SW 1271 (cell line): Measurements from ENCODE around the gene TOR4A.

Experiments used
- DNase-seq, 2 experiments: peaks; one replicate each; lab custom pipeline; 2025; lab: John Stamatoyannopoulos, UW

TOR4A gene

DNA sequence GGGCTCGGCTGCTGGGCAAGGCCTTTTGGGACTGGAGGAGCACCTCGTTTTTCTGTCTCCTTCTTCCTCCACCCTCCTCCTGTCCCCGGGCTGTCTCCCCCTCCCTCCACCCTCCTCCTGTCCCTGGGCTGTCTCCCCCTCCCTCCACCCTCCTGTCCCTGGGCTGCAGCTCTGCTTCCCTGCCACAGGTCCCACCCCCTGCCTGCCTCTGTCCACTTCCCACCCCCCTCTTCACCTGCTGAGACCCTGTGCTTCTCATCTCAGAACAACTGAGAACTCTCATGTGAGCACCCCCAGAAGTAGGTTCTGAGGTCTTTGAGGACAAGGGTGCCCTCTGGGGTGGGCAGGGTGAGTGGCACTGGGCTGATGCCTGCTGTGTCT lies 5.8 kb upstream of the TOR4A start:
- no peak for DNase-seq

DNA sequence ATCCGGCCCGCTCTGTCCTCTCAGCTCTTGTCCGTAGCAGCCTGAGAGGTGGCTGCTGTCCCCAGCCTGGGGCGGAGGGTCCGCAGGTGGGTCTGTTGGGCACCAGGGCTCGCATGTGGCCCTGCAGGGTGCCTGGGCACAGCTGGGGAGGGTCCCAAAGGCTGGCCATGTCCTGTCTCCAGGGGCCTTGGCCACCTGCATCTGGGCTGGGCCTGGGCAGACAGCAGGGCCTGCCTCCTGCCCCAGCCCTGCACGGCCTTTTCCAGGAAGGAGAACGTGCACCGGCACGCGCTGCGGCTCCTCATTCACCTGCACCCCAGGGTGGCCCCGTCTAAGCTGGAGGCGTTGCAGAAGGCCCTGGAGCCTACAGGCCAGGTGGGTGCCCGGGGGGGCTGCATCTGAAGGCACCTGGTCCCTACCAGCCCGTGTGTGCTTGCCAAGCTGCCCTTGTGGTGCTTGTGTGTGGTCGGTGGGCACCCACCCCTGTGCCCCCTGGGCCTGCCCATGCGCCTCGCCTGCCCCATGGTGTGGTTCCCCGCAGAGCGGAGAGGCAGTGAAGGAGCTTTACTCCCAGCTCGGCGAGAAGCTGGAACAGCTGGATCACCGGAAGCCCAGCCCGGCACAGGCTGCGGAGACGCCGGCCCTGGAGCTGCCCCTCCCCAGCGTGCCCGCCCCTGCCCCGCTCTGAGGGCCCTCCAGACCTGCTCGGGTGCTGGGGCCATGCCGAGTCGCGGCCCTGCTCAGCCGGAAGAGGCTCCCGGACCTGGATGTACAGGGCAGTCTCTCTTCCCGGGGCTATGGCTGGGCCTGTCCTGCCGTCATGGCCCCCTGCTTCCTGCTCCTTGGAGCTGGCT lies 5.1 kb upstream of the TOR4A start:
- DNase-seq = no peak

DNA sequence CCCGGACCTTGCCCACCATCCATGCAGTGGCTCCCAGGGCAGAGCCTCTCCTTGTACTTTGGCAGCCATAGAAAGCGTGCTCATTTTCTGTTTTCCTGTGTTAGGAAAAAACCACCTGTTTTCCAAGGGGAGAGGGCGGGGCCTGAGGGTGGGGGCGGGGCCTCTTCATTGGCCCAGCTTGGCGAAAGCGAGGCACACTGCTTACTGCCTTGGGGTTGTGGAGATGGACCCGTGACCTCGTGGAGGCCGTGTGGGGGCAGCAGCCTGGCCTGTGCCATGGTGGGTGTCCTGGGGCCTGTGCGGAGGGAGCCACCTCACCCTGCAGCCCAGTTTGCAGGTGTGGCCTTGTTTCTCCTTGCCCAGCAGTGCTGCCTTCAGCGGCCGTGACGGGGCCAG lies 4.4 kb upstream of the TOR4A start:
- DNase-seq = no peak

DNA sequence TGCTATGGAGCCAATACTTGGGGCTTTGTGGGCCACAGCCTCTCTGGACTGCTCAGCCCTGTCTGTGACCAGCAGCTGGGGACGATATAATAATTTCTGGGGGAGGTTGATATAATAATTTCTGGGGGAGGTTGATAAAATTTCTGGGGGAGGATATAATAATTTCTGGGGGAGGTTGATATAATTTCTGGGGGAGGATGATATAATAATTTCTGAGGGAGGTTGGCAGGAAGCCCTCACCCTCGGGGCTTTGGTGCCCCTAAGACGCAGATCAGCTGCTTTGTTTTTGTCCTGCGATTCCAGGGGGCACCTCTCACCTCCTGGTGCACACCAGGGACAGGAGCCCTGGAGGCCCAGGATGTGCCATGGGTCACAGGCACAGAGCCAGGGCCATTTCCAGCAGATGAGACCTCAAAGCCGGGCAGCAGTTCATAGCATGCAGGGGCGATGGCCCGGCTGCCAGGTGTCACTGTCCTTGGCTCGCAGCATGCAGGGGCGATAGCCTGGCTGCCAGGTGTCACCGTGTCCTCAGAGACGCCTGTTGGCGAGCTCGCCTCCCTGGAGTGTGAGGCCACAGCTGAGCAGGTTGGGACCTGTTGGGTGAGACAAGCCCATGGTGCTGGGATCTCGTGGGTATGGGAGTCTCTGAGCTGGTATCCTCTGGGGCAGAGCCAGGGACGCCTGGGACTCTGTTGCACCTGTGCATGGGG lies 3.8 kb upstream of the TOR4A start:
- no peak for DNase-seq

DNA sequence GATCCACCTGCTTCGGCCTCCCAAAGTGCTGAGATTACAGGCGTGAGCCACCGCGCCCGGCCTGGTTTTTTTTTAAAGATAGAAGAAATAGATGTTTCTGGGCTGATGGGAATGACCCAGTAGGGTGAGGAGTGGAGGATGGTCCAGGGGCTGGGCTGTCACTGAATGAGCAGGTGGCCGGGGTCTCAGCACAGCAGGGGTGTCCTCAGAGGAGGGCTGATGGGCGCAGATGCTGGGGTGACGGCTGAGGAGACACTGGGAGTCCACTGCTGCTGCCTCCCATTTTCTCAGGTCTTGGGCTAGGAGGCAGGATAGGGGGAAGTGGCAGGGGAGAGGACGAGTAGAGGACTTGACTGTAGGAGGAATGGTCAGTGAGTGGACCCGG lies 2.3 kb upstream of the TOR4A start:
- no peak for DNase-seq

DNA sequence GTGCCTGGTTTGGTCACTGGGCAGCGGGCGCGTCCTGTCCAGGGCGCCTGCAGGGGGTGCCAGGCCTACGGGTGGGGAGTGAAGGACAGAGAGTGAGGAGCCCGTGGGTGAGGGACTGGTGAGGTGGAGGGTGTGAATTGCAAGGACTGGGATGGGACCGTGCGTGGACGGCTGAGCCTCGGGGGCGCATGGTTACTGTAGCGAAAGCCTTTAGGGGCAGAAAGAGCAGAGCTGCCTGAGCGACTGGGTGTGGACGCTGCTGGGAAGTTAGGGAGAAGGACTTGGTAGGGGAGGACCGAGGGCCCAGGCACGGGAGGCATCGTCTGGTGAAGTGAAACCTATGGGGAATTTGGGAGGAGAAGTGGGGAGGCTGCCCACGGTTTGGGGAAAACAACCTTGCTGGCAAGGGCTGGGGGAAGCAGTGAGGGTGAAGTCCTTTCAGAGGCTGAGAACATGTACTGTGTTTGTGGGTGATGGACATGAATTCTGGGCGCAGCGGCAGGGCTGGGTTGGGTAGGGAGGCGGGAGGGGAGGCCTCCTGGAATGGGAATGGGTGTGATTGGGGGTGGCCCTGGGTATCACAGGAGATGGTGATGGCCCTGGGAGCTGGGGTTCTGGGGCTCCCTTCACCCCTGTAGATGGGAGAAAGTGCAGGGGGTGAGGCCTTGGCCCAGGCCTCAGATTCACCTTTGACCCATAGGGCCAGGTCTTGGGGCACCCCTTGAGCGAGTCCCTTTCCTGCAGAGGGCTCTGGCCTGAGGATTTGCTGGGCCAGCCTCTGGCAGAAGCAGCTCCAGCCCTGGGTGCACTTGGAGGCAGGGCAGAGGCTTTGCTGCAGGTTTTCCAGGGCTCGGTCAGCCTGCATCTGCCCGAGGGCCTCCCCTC lies 1.7 kb upstream of the TOR4A start:
- no peak for DNase-seq

DNA sequence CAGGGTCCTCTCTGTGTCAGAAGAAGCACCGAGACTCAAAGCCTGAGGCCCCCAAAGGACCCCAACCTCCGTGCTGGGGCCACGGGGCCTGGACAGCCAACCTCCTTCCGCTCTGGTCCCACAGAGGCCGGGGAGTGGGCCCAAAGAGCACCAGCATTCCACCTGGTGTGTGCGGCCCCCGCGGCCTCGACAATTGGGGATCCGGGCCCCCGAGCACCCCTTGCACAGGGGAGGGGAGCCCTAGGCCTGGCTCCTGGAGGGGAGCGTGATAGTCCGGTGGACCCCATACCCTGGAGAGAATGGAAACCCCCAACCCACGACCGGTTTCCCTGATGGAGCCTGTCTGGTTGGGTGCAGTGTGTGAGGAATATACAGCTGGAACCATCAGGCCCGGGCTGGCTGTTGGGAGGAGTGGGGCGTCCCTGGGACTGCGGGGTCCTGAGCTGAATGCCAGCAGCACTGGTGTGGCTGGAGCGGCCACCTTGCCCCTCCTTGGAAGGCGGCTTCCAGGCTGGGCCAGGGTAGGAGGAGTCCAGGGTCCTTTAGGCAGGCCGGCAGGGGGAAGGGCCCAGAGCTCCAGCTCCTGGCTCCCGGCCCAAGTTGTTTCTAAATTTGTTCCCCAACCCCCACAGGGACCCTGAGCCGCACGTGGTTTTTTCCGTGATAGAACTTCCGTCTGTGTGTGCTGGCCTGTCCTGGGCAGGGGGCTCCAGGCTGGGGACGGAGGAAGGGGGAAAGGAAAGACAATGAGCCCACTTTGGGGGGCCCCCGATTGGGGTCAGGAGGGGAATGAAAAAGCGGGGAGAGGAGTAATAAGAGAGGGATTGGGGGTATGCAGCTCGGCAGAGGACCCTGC lies 825 bp upstream of the TOR4A start:
- peak in 1 of 2 experiments; percentile 48 for DNase-seq

DNA sequence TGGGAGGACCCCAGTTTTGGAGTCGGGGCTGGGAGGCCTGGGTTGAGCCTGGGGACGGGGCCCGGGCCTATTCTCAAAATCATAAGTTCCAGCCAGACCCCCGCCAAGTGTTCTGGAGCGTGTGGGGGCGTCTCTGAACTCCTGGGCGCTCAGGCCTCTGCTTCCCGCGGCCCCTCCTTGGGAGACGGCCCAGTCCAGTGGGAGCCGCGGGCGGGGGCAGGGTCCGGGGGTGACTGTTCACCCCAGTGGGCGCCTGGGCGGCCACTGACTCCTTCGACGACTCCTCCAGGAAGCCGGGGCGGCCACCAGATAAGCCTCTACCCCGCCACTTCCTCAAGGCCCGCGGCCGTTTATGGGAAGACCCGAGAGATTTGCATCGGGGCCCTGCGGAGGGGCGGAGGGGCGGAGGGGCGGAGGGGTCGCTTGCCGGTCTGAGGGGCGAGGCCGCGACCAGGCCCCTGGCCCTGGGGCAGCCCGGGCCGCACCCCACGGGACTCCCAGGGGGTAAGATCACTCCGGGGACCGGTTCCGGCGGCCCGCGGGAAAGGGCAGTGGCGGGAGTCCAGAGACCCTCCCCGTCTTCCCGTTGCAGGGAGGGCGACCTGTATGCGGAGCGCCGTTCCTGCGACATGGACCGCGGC lies 655 bp downstream of the TOR4A start:
- DNase-seq = no peak

DNA sequence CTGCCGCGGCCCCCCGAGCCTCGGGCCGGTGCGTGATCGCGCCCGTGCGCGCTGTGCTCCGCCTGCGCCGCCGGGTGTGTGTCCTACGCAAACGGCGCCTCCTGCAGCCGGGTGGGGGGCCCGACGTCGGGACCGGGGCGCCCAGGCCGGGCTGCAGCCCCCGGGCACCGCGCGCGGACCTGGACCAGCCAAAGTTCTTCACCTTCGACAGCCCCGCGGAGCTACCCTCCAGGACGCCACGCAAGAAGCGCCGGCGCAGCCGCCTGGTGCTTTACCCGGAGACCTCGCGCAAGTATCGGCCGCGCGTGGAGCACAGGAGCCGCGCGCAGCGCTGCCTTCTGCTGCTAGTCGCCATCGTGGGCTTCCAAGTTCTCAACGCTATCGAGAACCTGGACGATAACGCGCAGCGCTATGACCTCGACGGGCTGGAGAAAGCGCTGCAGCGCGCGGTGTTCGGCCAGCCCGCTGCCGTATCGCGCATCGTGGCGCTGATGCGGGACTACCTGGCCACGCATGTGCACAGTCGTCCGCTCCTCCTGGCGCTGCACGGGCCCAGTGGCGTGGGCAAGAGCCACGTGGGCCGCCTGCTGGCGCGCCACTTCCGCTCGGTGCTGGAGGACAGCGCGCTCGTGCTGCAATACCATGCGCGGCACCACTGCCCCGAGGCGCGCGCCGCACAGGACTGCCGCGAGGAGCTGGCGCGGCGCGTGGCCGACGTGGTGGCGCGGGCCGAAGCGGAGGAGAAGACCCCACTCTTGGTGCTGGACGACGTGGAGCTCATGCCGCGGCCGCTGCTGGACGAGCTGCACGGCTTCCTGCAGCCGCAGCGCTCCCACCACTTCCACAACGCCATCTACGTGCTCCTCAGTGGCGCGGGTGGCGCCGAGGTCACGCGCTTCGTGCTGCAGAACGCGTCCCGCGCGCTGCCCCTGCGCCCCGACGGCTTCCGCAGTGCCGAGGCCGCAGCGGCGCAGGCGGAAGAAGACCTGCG lies 1.5 kb downstream of the TOR4A start:
- no peak for DNase-seq

DNA sequence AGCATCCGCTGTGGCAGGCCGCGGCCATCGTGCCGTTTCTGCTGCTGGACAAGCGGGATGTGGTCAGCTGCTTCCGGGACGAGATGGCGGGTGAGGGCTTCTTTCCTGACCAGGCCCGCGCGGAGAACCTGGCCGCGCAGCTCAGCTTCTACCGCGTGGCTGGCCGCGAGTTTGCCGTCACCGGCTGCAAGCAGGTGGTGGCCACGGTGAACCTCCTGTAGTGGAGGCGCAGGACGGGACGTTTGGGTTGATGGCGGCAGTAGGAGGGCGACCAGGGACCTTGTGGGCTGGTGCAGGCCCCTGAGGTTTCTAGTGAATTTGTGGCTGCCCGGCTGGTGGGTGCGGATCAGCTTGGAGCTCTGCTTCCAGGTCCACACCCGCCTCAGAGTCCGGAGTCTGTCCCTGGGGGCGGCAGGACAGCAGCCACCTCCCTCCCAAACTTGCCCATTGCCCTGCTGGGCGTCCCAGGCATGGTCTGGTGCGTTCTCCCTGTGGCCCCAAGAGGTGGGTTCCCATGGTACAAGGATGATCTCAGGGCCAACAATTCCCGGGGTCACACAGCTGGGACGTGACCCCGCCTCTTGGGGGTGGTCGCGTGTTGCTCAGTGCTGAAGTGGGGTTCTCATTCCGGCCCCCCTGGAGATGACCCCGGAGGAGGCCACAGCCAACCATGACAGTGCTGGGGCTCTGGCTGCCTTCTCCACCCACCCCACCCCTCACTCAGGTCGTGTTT lies 2.4 kb downstream of the TOR4A start:
- no peak for DNase-seq

DNA sequence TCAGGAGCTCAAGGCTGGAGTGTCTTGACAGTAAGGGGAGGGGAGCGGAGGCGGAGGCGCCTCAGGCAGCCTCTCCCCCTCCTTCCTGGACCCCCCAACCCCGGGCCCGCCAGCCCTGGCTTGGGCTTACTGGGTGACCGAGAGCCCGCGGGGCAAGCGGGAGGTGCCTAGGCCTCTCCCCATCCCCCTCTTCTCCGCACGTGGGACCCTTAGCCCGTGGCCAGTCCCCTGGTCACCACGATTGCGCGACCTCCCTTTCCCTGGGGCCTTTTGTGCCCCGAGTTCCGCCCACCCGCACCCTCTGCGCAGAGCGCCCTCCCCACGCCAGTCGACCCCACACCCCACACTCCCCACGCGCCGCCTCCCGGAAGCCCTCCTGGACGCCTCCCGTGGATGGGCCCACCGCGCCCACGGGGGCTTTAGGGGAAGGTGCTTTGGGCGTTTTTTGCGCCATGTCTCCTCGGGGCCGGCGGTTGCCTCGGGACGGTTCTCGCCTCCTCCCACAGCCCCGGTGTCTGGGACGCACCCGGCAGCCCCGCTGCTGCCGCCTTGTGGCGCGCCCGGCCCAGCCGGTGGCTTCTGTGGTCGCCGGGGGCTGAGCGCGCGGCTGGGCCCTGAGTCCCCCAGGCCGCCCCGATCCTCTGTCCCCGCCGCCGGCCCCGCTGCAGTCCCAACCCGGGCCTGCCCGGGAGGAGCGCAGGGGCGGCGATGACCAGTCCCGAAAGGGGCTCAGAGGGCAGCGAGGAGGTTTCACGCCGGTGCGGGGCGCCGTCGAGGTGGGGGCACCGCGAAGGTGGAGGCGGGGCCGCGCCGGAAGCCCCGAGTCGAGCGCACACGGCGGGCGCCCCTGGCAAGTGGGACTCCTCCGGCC lies 3.2 kb downstream of the TOR4A start:
- no peak for DNase-seq

DNA sequence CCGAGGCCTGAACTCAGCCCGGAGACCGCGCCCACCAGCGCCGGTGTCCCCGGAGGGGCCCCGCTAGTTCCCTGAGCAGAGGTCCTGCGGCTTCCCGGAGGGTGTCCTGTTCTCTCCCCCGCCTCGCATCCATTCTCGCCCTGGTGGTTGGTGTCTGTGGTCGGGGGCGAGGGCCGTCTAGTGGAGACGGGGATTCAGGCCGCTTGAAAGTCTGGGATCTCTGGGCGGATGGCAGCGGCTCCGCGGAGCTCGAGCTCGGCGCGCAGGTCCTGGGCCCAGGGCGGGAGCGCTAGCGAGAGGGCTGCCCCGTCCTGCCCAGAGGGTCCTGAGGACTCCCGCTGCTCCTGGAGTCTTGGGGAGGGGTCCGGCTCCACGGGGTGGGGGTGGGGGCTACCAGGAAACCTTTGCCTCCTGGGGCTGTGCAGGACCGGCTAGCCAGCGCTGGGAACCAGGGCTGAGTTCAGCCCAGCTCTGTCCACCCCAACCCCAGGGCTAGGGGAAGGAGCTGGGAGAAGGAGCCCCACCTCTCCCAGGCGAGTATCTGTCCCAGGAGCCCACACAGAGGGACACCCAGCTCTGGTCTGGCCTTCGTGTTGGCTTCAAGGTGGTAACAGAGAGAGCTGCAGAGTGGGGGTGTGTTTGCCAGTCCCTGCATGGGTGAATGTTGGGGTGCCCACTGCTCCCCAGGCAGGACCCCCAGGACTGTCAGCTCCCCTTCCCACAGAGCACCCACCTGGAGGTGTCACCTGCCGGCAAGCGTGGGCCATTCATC lies 4.0 kb downstream of the TOR4A start:
- no peak for DNase-seq

DNA sequence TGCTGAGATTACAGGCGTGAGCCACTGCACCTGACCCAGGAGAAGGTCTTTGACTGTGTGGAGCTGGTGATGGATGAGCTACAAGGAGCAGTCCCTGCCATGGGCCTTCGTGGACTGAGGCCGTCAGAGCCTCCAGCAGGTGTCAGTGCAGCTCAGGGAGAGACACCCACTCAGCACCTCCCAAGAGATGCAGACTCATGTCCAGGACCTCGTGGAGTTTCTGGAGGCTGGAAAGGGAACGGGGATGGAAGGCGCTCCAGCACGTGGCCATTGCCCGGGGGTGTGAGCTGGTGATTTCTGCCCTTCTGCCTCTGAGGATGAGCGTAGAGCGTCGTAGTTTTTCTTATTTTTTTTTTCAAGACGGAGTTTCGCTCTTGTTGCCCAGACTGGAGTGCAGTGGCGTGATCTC lies 9.5 kb downstream of the TOR4A start:
- DNase-seq = peak; percentile 67 to 71

DNA sequence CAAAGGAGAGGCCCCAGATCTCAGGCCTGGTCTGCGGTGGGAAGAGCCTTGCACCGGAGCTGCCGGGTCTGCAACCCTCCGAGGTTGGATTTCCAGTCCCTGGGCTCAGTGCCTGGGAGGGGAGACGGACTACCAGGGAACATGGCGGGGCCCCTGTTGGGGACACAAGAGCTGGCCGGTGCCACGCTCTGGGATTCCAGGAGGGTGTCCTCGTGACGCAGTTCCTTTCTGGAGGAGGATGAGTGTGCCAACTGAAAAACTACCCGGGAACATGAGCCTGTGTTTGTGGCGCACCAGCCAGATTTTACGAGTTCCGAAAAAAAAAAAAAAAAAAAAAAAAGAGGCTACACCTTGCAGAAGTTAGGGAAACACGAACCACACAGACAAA lies 15.6 kb downstream of the TOR4A start:
- DNase-seq = no peak

DNA sequence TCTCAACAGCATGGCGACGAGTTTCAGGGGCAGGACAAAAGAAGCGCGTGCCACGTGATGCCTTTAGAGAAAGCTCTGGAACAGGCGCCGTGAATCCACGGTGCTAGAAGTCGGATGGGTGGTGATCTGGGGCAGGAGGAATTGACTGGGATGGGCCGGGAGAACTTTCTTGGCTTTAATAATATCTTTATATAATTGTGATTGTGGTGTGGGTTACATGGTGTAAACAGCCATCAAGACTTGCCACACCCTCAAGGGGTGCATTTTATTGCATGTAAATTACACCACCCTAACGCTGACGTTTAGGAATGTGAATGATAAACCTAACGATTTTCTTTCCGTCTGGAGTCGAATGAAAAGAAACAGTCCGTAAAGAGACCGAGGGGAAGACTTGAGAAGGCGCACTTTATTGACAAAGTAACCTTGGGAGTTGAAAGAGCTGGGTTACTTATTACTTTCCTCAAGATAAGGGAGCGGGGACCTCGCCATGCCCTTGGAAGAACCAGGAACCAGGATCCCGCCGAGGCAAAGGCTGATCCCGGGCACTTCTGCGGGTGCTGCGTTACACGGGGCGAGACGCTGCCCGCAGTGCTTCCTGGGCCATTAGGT lies 16.1 kb downstream of the TOR4A start:
- DNase-seq = no peak

DNA sequence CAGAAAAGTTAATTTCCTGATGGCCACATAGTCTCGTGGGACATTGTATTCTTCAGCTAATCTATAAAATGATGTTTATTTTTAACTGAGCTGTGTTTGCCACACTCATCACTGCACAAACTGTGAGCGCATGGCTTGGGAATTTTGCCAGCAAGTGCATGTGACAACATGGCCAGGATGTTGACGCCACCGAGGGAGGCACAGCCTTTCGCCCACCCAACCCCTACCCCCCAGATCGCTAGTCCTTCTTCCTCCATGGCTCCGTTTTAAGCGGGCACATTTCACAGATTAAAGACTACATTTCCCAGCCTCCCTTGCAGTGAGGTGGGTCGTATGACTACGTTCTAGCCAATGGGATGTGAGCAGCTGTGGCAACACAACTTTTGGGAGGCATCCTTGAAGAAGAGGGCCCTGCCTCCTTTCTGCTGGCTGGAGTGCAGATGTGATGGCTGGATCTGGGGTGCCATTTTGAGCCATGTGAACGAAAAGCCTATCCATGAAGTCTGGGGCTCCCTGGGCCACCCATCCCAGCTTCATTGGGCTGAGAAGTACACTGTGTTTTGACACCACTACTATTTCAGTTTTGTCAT lies 16.7 kb downstream of the TOR4A start:
- DNase-seq = peak in 1 of 2 experiments; percentile 55
